Mesodermal cell (in vitro differentiated cells): ENCODE data around the gene DAGLA.
"Not testable (repeated sequence)": the region's sequence is repeated elsewhere in the genome, so short reads cannot be mapped to it uniquely, and the experiment has no call there.

Source experiments
- H3K27ac ChIP-seq: 2 replicates; pipeline ENCODE4 v1.7.0; 2013; ENCODE audit warnings: mild to moderate bottlenecking, low read depth, low read length, moderate library complexity; ENCODE audit not compliant: severe bottlenecking
- H3K36me3 ChIP-seq: 2 replicates; pipeline ENCODE4 v1.7.1; 2013; ENCODE audit warnings: mild to moderate bottlenecking, low read length, moderate library complexity; ENCODE audit not compliant: control insufficient read depth, insufficient read depth
- H3K4me1 ChIP-seq: one replicate; pipeline ENCODE4 v1.7.1; 2013; ENCODE audit warnings: mild to moderate bottlenecking, low read length; ENCODE audit not compliant: insufficient read depth, control insufficient read depth, poor library complexity, severe bottlenecking
- H3K4me3 ChIP-seq: 2 replicates; pipeline ENCODE4 v1.7.0; 2013; ENCODE audit warnings: low read length, control low read depth, mild to moderate bottlenecking; ENCODE audit not compliant: insufficient read depth, poor library complexity, severe bottlenecking; ENCODE audit errors: extremely low read depth
- H3K9me3 ChIP-seq: 2 replicates; pipeline ENCODE4 v1.7.1; 2013; ENCODE audit warnings: mild to moderate bottlenecking, low read length, moderate library complexity; ENCODE audit not compliant: control insufficient read depth
- WGBS, 2 experiments: methylation state at CpG; one replicate each; pipeline ENCODE4 v1.1.5; 2013; ENCODE audit warnings: missing lambda C conversion rate in 2 of 2; ENCODE audit not compliant: insufficient coverage in 2 of 2; 5-methylcytosine and 5-hydroxymethylcytosine counted together

The DAGLA gene

GRCh38 chr11:61647529-61647928 lies 32.7 kb upstream of the DAGLA start:
- H3K4me1 ChIP-seq = no peaks in the 10 kb centered on the region
- WGBS, 2 experiments = 91 to 94% methylated on average over 2 to 3 of the region's 3 CpGs
- no peaks in the 10 kb centered on the region for H3K36me3 ChIP-seq
- H3K9me3 ChIP-seq = no peaks in the 10 kb centered on the region
- no peak overlapping the region for H3K4me3 ChIP-seq
- no peak overlapping the region for H3K27ac ChIP-seq

GRCh38 chr11:61650781-61651571 lies 29.2 kb upstream of the DAGLA start:
- no peak overlapping the region for H3K27ac ChIP-seq
- no peaks in the 10 kb centered on the region for H3K36me3 ChIP-seq
- no peaks in the 10 kb centered on the region for H3K9me3 ChIP-seq
- H3K4me3 ChIP-seq = no peak overlapping the region
- H3K4me1 ChIP-seq = no peaks in the 10 kb centered on the region
- 84 to 85% methylated on average over 15 to 17 of the region's 17 CpGs for WGBS, 2 experiments

GRCh38 chr11:61652135-61652534 lies 28.1 kb upstream of the DAGLA start:
- Histone ChIP-seq H3K27ac (no peak overlapping the region), H3K4me1 (no peaks in the 10 kb centered on the region), H3K4me3 (no peak overlapping the region), H3K36me3 (no peaks in the 10 kb centered on the region), H3K9me3 (no peaks in the 10 kb centered on the region)
- WGBS, 2 experiments = 87 to 92% methylated on average over 1 of the region's 1 CpG

- H3K36me3 ChIP-seq = no peaks in the 10 kb centered on the region
- no peak overlapping the region for H3K27ac ChIP-seq
- no peak overlapping the region for H3K4me3 ChIP-seq
- no peaks in the 10 kb centered on the region for H3K9me3 ChIP-seq
- H3K4me1 ChIP-seq = no peaks in the 10 kb centered on the region
- WGBS, 2 experiments = 78 to 82% methylated on average over 6 to 7 of the region's 7 CpGs
Observed at GRCh38 chr11:61654397-61654829, 25.8 kb upstream of the DAGLA start.

- H3K4me3 ChIP-seq, H3K27ac ChIP-seq, H3K9me3 ChIP-seq, H3K4me1 ChIP-seq, H3K36me3 ChIP-seq: not testable (repeated sequence)
- WGBS, 2 experiments = 77 to 79% methylated on average over 2 to 4 of the region's 17 CpGs
Observed at GRCh38 chr11:61655266-61656159, 24.7 kb upstream of the DAGLA start.

- H3K4me3 ChIP-seq = no peak overlapping the region
- H3K27ac ChIP-seq = no peak overlapping the region
Observed at GRCh38 chr11:61656347-61657077, 23.7 kb upstream of the DAGLA start.

GRCh38 chr11:61657566-61658290 lies 22.5 kb upstream of the DAGLA start:
- H3K4me3 ChIP-seq = no peak overlapping the region
- H3K36me3 ChIP-seq = no peaks in the 10 kb centered on the region
- H3K9me3 ChIP-seq = no peaks in the 10 kb centered on the region
- WGBS, 2 experiments = 74 to 79% methylated on average over 6 to 9 of the region's 11 CpGs
- H3K27ac ChIP-seq = no peak overlapping the region
- H3K4me1 ChIP-seq = no peaks in the 10 kb centered on the region

More at GRCh38 chr11:61656347-61657077, 23.7 kb upstream of the DAGLA start:
- 84 to 89% methylated on average over 7 to 9 of the region's 13 CpGs for WGBS, 2 experiments
- no peaks in the 10 kb centered on the region for H3K4me1 ChIP-seq
- H3K9me3 ChIP-seq = no peaks in the 10 kb centered on the region
- H3K36me3 ChIP-seq = no peaks in the 10 kb centered on the region

- no peaks in the 10 kb centered on the region for H3K9me3 ChIP-seq
- H3K27ac ChIP-seq = no peak overlapping the region
- 87% methylated on average over 6 to 8 of the region's 8 CpGs for WGBS, 2 experiments
- no peak overlapping the region for H3K4me3 ChIP-seq
- no peaks in the 10 kb centered on the region for H3K36me3 ChIP-seq
- no peaks in the 10 kb centered on the region for H3K4me1 ChIP-seq
Observed at GRCh38 chr11:61659413-61660196, 20.6 kb upstream of the DAGLA start.

- H3K4me3 ChIP-seq, H3K9me3 ChIP-seq, H3K36me3 ChIP-seq, H3K4me1 ChIP-seq, H3K27ac ChIP-seq: not testable (repeated sequence)
- 84 to 94% methylated on average over 3 to 4 of the region's 4 CpGs for WGBS, 2 experiments
Observed at GRCh38 chr11:61660997-61661396, 19.2 kb upstream of the DAGLA start.
